ENCODE data around the gene ANKS6. TPM values are rescaled to one million over a fixed set of nuclear protein-coding genes. Genes with fewer than 3 reads are reported as not detected.

The ANKS6 gene
- total and polyA plus RNA-seq, 8 donors: 10.7 to 75.0 (median 19.5) TPM

DNA sequence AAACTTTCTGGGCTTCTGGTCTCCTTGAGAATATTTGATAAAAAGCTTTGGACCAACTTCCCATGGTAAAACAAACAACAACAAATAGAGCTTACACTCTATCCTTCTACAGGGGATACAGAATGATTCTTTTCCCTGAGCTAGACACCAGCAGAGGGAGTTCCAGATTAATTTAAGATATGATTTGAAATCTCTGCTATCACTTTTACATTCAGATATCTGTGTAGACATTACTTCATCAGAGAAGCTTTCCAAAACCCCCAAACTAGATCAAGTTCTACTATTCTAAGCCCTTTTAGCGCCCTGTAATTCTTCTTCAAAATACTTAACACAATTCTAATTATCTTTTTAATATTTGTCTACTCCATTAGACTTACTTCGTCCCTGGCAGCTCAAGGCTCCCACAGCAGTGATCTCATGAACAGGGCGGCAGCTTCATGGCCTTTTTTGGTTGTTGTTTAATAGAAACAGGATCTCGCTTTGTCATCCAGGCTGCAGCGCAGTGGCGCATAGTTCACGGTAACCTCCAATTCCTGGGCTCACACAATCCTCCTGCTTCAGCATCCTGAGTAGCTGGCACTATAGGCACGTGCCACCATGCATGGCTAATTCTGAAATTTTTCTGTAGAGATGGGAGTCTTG, 10.2 kb upstream of the ANKS6 start:
- H3K4me3 ChIP-seq: peak overlapping the region in 3 of 4 donors; percentile 53 to 62 (median 57)
- no peaks in the 10 kb centered on the region for H3K9me3 ChIP-seq
- H3K36me3 ChIP-seq: no peaks in the 10 kb centered on the region
- WGBS, 5 donors: 54 to 75% (median 70%) methylated on average over 8 of the region's 8 CpGs
- peaks cover 0 to 9% (median 0%) of the 10 kb centered on the region in 3 donors for H3K27me3 ChIP-seq
- intact Hi-C loops (cut with DNase I; ENCODE audit: low total_unique reads): no loop called here
- H3K27ac ChIP-seq: peak overlapping the region; percentile 22 to 85 (median 66)
- TF ChIP-seq POLR2A (IDR thresholded peaks at IDR 0.05) (no peak), EP300 (IDR thresholded peaks at IDR 0.05) (peak; percentile 17), POLR2AphosphoS5 (IDR thresholded peaks at IDR 0.05) (peak in 1 of 3 donors; percentile 4)
- TF ChIP-seq, protein P1, sequence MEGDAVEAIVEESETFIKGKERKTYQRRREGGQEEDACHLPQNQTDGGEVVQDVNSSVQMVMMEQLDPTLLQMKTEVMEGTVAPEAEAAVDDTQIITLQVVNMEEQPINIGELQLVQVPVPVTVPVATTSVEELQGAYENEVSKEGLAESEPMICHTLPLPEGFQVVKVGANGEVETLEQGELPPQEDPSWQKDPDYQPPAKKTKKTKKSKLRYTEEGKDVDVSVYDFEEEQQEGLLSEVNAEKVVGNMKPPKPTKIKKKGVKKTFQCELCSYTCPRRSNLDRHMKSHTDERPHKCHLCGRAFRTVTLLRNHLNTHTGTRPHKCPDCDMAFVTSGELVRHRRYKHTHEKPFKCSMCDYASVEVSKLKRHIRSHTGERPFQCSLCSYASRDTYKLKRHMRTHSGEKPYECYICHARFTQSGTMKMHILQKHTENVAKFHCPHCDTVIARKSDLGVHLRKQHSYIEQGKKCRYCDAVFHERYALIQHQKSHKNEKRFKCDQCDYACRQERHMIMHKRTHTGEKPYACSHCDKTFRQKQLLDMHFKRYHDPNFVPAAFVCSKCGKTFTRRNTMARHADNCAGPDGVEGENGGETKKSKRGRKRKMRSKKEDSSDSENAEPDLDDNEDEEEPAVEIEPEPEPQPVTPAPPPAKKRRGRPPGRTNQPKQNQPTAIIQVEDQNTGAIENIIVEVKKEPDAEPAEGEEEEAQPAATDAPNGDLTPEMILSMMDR (IDR thresholded peaks at IDR 0.05): peak in 1 of 7 experiments; percentile 18
- H3K4me1 ChIP-seq: peaks cover 38 to 81% (median 65%) of the 10 kb centered on the region in 4 donors
- DNase-seq: peak in 1 of 2 donors; percentile 50

DNA sequence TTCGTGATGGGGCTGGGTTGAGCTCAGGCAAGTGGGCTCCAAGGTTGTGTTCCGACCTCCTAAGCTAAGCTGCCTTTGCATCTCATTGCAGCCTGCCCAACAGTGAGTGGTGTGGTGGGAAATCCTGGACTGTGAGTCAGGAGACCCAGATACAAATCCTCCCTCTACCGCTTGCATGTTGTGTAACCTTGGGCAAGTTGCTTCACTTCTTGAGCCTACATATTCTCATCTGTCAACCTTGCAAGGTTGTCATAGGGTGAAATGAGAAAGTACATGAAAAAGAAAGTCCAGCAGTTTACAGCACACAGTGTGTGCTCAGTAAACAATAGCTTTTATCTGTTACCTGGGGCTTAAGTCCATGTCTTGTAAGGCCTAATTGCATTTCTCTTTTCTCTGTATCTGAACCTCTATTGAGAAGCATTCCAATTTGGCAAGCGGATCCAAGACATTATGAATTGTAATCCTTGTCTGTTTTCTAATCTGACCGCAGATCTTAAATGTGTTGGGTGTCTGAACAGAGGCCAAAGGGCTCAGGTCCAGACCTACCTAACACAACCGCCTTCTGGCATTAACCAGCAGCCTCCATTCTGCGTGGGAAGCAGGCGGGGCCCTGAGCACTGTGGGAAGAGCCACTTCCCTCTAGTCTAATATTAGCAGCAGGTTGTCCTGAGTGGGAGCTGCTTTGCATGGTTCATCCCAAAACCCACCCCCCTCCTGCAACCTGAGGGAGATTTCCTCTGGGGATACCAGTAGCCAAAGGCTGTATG, 9.3 kb upstream of the ANKS6 start:
- intact Hi-C loops (cut with DNase I; ENCODE audit: low total_unique reads): no loop called here
- WGBS, 5 donors: 46 to 62% (median 52%) methylated on average over 8 of the region's 8 CpGs
- H3K27me3 ChIP-seq: peaks cover 0 to 9% (median 0%) of the 10 kb centered on the region in 3 donors
- no peaks in the 10 kb centered on the region for H3K36me3 ChIP-seq
- H3K4me3 ChIP-seq: no peak overlapping the region
- TF ChIP-seq EP300 (IDR thresholded peaks at IDR 0.05): no peak
- TF ChIP-seq POLR2AphosphoS5 (IDR thresholded peaks at IDR 0.05): peak in 2 of 3 donors; percentile 38 to 60
- DNase-seq: peak in 1 of 2 donors; percentile 30
- H3K27ac ChIP-seq: peak overlapping the region in 4 of 5 donors; percentile 52 to 85 (median 74)
- peaks cover 38 to 80% (median 58%) of the 10 kb centered on the region in 4 donors for H3K4me1 ChIP-seq
- H3K9me3 ChIP-seq: no peaks in the 10 kb centered on the region

DNA sequence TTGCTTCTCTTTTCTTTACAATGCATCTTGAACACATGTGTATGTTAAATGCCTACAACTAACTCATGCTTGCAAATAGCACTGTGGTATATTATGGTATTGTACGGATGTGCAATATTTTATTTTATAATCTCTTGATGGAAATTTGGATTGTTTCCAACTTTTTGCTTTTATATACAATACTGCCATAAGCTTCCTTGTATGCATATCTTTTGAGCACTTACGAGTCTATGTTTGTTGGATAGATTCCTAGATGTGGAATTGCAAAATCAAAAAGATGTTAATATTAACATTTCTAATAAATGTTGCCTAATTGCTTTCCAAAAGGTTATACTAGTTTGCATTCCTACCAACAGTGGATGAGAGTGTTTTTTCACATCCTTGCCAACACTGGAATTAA, 7.7 kb upstream of the ANKS6 start:
- intact Hi-C loops (cut with DNase I; ENCODE audit: low total_unique reads): no loop called here

DNA sequence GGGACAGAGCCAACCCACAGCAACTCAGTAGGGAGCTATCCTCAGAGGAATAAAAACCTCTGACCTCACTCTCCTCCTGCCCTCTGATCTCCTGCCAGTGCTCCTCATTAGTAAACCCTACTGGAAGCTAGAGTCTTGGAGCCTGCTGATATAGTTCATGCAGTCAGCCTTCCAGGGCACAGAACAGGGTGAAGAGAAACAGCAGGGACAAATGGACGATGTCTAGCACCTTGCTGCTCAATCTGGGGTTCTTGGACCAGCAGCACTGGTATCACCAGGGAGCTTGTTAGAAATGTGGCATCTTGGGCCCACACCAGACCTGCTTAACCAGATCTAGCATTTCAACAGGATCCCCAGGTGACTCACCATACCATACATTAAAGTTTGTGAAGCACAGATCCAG, 5.6 kb upstream of the ANKS6 start:
- no peaks in the 10 kb centered on the region for H3K36me3 ChIP-seq
- H3K4me1 ChIP-seq: peaks cover 15 to 58% (median 33%) of the 10 kb centered on the region in 4 donors
- H3K27ac ChIP-seq: peak overlapping the region in 2 of 5 donors; percentile 8 to 38
- 39 to 54% (median 46%) methylated on average over 1 of the region's 1 CpG for WGBS, 5 donors
- TF ChIP-seq EP300 (IDR thresholded peaks at IDR 0.05) (no peak), POLR2A (IDR thresholded peaks at IDR 0.05) (no peak), POLR2AphosphoS5 (IDR thresholded peaks at IDR 0.05) (no peak)
- TF ChIP-seq, protein P1 (IDR thresholded peaks at IDR 0.05): no peak
- H3K9me3 ChIP-seq: peaks cover 0 to 6% (median 2%) of the 10 kb centered on the region in 4 donors
- no peaks in the 10 kb centered on the region for H3K27me3 ChIP-seq
- no peak overlapping the region for H3K4me3 ChIP-seq
- intact Hi-C loops (cut with DNase I; ENCODE audit: low total_unique reads): no loop called here
- no peak for DNase-seq

More for the DNA sequence above, 7.7 kb upstream of the ANKS6 start:
- Histone ChIP-seq H3K4me3 (no peak overlapping the region), H3K27ac (peak overlapping the region in 2 of 5 donors; percentile 14 to 85), H3K36me3 (no peaks in the 10 kb centered on the region), H3K27me3 (peaks cover 0 to 9% (median 0%) of the 10 kb centered on the region in 3 donors), H3K4me1 (peaks cover 33 to 70% (median 43%) of the 10 kb centered on the region in 4 donors), H3K9me3 (no peaks in the 10 kb centered on the region)
- TF ChIP-seq POLR2A (IDR thresholded peaks at IDR 0.05) (no peak), POLR2AphosphoS5 (IDR thresholded peaks at IDR 0.05) (peak in 1 of 3 donors; percentile 30)
- 9 to 22% (median 11%) methylated on average over 2 of the region's 2 CpGs for WGBS, 5 donors
- no peak for DNase-seq

DNA sequence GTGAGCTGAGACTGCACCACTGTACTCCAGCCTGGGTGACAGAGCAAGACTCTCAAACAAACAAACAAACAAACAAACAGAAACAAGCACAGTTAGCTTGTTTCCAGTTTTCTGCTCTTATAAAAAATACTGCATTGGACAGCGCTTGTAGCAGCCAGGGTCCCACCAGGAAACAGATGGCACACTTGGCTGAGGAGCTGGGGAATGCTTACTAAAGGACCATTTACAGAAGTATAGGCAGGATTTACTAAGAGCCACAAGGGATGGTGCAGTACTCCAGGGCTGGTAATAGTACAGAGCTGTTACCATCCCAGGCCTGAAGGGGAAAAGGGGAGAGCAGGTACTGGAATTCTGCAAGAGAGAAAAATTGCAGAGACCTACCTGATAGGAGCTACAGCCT, 5.2 kb upstream of the ANKS6 start:
- 82 to 100% (median 86%) methylated on average over 1 of the region's 1 CpG for WGBS, 5 donors

More for the DNA sequence above, 5.2 kb upstream of the ANKS6 start:
- H3K36me3 ChIP-seq: no peaks in the 10 kb centered on the region
- intact Hi-C loops (cut with DNase I; ENCODE audit: low total_unique reads): no loop called here
- H3K27ac ChIP-seq: peak overlapping the region in 2 of 5 donors; percentile 8 to 38
- H3K4me3 ChIP-seq: no peak overlapping the region
- H3K9me3 ChIP-seq: peaks cover 0 to 6% (median 2%) of the 10 kb centered on the region in 4 donors
- no peaks in the 10 kb centered on the region for H3K27me3 ChIP-seq
- no peak for DNase-seq
- H3K4me1 ChIP-seq: peaks cover 14 to 57% (median 32%) of the 10 kb centered on the region in 4 donors
- TF ChIP-seq EP300 (IDR thresholded peaks at IDR 0.05) (no peak), POLR2AphosphoS5 (IDR thresholded peaks at IDR 0.05) (no peak), POLR2A (IDR thresholded peaks at IDR 0.05) (no peak)
- TF ChIP-seq, protein P1 (IDR thresholded peaks at IDR 0.05): no peak

Measured in stomach (tissue), 9 donors.